K562 (cell line): ENCODE measurements around the gene PLA2G15. TPM values are rescaled to one million over a fixed set of nuclear protein-coding genes. Genes with fewer than 3 reads are reported as not detected.

Experiments
- CREB5 ChIP-seq: fragments of 250-450 bp; sonication (Bioruptor Pico); IDR thresholded peaks from 2 replicates; pipeline ENCODE4 v1.5.0; 2020; ENCODE audit warnings: mild to moderate bottlenecking
- DNMT1 ChIP-seq: fragments of 450-650 bp; IDR thresholded peaks from 2 replicates; pipeline ENCODE4 v1.6.1; 2016; ENCODE audit warnings: antibody characterized with exemption, mild to moderate bottlenecking
- E2F4 ChIP-seq: sonication (generic); formaldehyde crosslinking; IDR thresholded peaks from 2 replicates; pipeline ENCODE4 v1.8.0; 2022; ENCODE audit warnings: mild to moderate bottlenecking, low read depth, missing genetic modification reagents
- ETV5 ChIP-seq: sonication (generic); formaldehyde crosslinking; IDR thresholded peaks from 2 replicates; pipeline ENCODE4 v1.4.0; 2020; ENCODE audit warnings: low read depth, mild to moderate bottlenecking, missing genetic modification reagents
- IRF2 ChIP-seq: sonication (generic); formaldehyde crosslinking; IDR thresholded peaks from 2 replicates; pipeline ENCODE4 v1.8.1; 2022; ENCODE audit warnings: mild to moderate bottlenecking, missing genetic modification reagents
- KDM1A ChIP-seq, 2 experiments: fragments of 450-650 bp; IDR thresholded peaks; 2 replicates each; pipeline ENCODE4 v1.6.1; 2016; ENCODE audit warnings: mild to moderate bottlenecking in 2 of 2
- MLX ChIP-seq, 2 experiments: fragments of 450-650 bp in 1 of 2; sonication (generic) in 1 of 2; formaldehyde crosslinking; conservative IDR thresholded peaks; 2 replicates each; pipeline versions ENCODE4 v1.4.0 to v1.8.1; 2020 to 2022; ENCODE audit warnings: mild to moderate bottlenecking in 1 of 2, missing genetic modification reagents in 1 of 2
- MXI1 ChIP-seq: IDR thresholded peaks from 2 replicates; pipeline ENCODE4 v1.6.1; 2011; ENCODE audit warnings: low read depth, mild to moderate bottlenecking, improper control_type of control experiment, low read length
- NEUROD1 ChIP-seq: fragments of 150-350 bp; IDR thresholded peaks from 2 replicates; pipeline ENCODE4 v1.6.1; 2014; ENCODE audit warnings: borderline replicate concordance, low read length, low read depth; ENCODE audit not compliant: partially characterized antibody
- PHF8 ChIP-seq: fragments of 200-600 bp; sonication (generic); IDR thresholded peaks from 2 replicates; pipeline ENCODE4 v1.6.1; 2012; ENCODE audit warnings: mixed run types, mild to moderate bottlenecking, inconsistent platforms, low read length, moderate library complexity, borderline replicate concordance
- RBFOX2 ChIP-seq: fragments of 200-400 bp; formaldehyde crosslinking; IDR thresholded peaks from 2 replicates; pipeline ENCODE4 v1.6.1; 2017; ENCODE audit warnings: low read depth, mild to moderate bottlenecking, low read length, moderate library complexity
- SNIP1 ChIP-seq: fragments of 450-650 bp; IDR thresholded peaks from 2 replicates; pipeline ENCODE4 v1.7.1; 2017; ENCODE audit warnings: low read depth, mild to moderate bottlenecking
- ZEB2 ChIP-seq: fragments of 450-650 bp; IDR thresholded peaks from 2 replicates; pipeline ENCODE4 v1.6.1; 2016
- ZNF354B ChIP-seq: fragments of 250-450 bp; sonication (Bioruptor Pico); IDR thresholded peaks from 2 replicates; pipeline ENCODE4 v1.4.0; 2020
- polyA plus RNA-seq, 8 experiments: library from polyadenylated mRNA; depleted of rRNA in 4 of 8; stranded (reverse) in 5 of 8; unstranded in 3 of 8; fragments of >200 nt; fragmentation: Nextera tagmentation in 2 of 8; fragmentation: Illumina TruSeq in 1 of 8; extraction: Ambion mirVana in 2 of 8; extraction: Trizol in 1 of 8; gene quantifications; 2 replicates each; pipeline versions ENCODE4 v1.2.1 to v1.2.3, GENCODE V29; 2011 to 2014; ENCODE audit warnings: inconsistent platforms in 1 of 8, missing spikeins in 1 of 8
- total RNA-seq, 7 experiments: library from RNA; depleted of rRNA in 6 of 7; stranded (reverse); fragments of >200 nt in 6 of 7; fragmentation: Illumina TruSeq in 2 of 7; extraction: Trizol in 2 of 7; gene quantifications; 2 replicates each; pipeline versions ENCODE4 v1.2.1 to v1.2.3, GENCODE V29; 2011 to 2021; ENCODE audit warnings: low replicate concordance in 1 of 7

The PLA2G15 gene
- total and polyA plus RNA-seq, 9 of the 15 experiments (the other 6 are each of a cell fraction or from before 2014, with no cell fraction given): 0.42 to 8.6 (median 4.8) TPM

- TF ChIP-seq PHF8 (peak; percentile 90; the same call in 1 of the 2 replicates), DNMT1 (no peak), IRF2 (CRISPR knock-in tag) (no peak), E2F4 (CRISPR knock-in tag) (no peak), ETV5 (CRISPR knock-in tag) (peak; percentile 80; the same call in 1 of the 2 replicates), SNIP1 (no peak), MLX (CRISPR knock-in tag; conservative IDR thresholded peaks at IDR 0.05) (no peak), NEUROD1 (no peak), CREB5 (no peak), KDM1A (IDR thresholded peaks at IDR 0.05) (no peak), RBFOX2 (peak; percentile 89), ZNF354B (CRISPR knock-in tag) (no peak), MXI1 (no peak), ZEB2 (no peak)
Observed at GRCh38 chr16:68264128-68265077, 19.2 kb downstream of the PLA2G15 start, which contains the start of gene SLC7A6 (continued).
